ENCODE results near the gene CRISPLD2. TPM values are rescaled to one million over a fixed set of nuclear protein-coding genes. Genes with fewer than 3 reads are reported as not detected.
A peak's percentile ranks its signal among the peaks of the same experiment; 100 is the strongest.

CRISPLD2 gene, protein sequence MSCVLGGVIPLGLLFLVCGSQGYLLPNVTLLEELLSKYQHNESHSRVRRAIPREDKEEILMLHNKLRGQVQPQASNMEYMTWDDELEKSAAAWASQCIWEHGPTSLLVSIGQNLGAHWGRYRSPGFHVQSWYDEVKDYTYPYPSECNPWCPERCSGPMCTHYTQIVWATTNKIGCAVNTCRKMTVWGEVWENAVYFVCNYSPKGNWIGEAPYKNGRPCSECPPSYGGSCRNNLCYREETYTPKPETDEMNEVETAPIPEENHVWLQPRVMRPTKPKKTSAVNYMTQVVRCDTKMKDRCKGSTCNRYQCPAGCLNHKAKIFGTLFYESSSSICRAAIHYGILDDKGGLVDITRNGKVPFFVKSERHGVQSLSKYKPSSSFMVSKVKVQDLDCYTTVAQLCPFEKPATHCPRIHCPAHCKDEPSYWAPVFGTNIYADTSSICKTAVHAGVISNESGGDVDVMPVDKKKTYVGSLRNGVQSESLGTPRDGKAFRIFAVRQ
- total RNA-seq (2022) (5.9 and 6.5 TPM in 2 replicates), Bru-seq, nascent RNA (percentile 43 among the genes with signal in this experiment), BruChase-seq, experiment 1, labeled RNA remaining after a 6-hour chase (percentile 40 among the genes with signal in this experiment), BruChase-seq, experiment 2, labeled RNA remaining after a 2-hour chase (percentile 41 among the genes with signal in this experiment)
- long read RNA-seq, full-length matches to known transcripts: 1 of 6 reads
- long read RNA-seq, partial matches to known transcripts: 0 of 6 reads
- long read RNA-seq, other reads (novel, unspliced or antisense): 5 of 6 reads

DNA sequence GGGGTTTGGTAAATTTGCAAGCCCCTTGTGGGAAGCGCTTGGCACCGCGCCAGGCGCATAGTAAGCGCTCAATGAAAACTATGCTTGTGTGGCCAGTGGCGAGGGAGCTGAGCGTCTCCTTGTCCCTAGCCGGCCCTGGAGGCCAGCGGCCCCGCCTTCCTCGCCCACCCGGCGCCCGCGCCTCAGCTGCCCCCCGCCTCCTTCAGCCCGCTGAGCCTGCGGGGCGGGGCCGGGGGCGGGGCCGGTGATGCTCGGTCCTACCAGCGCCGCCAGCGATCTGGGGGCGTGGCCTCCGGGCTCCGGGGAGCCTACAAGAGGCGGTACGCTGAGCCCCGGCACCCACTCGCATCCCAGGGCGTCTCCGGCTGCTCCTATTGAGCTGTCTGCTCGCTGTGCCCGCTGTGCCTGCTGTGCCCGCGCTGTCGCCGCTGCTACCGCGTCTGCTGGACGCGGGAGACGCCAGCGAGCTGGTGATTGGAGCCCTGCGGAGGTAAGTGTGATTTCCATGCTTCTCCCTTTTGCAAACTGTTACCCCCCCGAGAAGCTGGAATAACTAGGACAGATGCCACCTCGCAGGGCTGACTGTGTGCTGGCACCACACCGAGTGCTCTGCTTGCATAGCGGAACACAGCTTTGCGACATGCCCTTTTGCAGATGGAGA lies at the start of gene CRISPLD2:
CRISPLD2 (plus strand) TSS at position 342 of the 661 bp plus-strand sequence. CDS start 18,511 bp downstream, outside the sequence.
- H3K9me3 Mint-ChIP-seq (ENCODE audit: low read depth, unreplicated experiment): no peaks in the 10 kb centered on the region
- peak within 1 kb of the TSS; percentile 53 for H3K27ac Mint-ChIP-seq (ENCODE audit: unreplicated experiment)
- H3K36me3 Mint-ChIP-seq (ENCODE audit: insufficient read depth, unreplicated experiment): peaks cover 17% of the 10 kb centered on the region
- BruUV-seq (replicated peaks): no TSS peak
- H3K4me3 Mint-ChIP-seq (ENCODE audit: low read depth, unreplicated experiment): peak within 1 kb of the TSS; percentile 86
- H3K4me1 Mint-ChIP-seq (ENCODE audit: low read depth, unreplicated experiment): peaks cover 24% of the 10 kb centered on the region
- peak; percentile 98 for DNase-seq
- intact Hi-C loops (cut with micrococcal nuclease; ENCODE audit: unreplicated experiment): no loop called here
- H3K27me3 Mint-ChIP-seq (ENCODE audit: unreplicated experiment): peaks cover 100% of the 10 kb centered on the region
- TF ChIP-seq, protein P1, sequence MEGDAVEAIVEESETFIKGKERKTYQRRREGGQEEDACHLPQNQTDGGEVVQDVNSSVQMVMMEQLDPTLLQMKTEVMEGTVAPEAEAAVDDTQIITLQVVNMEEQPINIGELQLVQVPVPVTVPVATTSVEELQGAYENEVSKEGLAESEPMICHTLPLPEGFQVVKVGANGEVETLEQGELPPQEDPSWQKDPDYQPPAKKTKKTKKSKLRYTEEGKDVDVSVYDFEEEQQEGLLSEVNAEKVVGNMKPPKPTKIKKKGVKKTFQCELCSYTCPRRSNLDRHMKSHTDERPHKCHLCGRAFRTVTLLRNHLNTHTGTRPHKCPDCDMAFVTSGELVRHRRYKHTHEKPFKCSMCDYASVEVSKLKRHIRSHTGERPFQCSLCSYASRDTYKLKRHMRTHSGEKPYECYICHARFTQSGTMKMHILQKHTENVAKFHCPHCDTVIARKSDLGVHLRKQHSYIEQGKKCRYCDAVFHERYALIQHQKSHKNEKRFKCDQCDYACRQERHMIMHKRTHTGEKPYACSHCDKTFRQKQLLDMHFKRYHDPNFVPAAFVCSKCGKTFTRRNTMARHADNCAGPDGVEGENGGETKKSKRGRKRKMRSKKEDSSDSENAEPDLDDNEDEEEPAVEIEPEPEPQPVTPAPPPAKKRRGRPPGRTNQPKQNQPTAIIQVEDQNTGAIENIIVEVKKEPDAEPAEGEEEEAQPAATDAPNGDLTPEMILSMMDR (IDR thresholded peaks at IDR 0.05; ENCODE audit: unreplicated experiment): no peak
- CTCF ChIA-PET: interaction anchor here (0.6 to 1.4 kb wide), 6 partner anchors 8 to 294 kb away, joined by 3 to 7 read pairs (median 3); no protein-coding TSS in a partner anchor

DNA sequence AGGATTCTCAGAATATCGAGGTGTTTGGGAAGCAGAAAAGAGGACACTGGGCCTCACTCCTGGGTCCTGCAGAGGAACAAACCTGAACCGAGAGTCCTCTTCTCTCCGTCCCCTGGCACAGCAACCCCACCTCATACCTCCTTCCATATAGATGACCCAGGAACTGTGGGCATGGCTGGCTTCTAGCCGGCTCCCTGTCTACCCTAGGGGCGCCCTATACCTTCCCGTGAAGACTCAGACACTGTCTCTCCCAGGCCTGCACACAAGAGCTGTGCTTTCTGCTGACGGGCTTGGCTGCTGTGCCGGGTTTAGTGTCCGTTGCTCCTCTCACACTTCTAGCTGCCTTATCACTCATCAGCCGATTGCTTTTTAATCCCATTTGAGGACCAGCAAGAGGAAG lies 46.5 kb upstream of the CRISPLD2 start:
- Mint-ChIP-seq H3K4me3 (ENCODE audit: low read depth, unreplicated experiment) (no peak overlapping the region), H3K36me3 (ENCODE audit: insufficient read depth, unreplicated experiment) (peaks cover 44% of the 10 kb centered on the region), H3K27me3 (ENCODE audit: unreplicated experiment) (no peaks in the 10 kb centered on the region), H3K9me3 (ENCODE audit: low read depth, unreplicated experiment) (no peaks in the 10 kb centered on the region), H3K27ac (ENCODE audit: unreplicated experiment) (no peak overlapping the region), H3K4me1 (ENCODE audit: low read depth, unreplicated experiment) (no peaks in the 10 kb centered on the region)
- no TSS peak for BruUV-seq (replicated peaks)
- CTCF ChIA-PET: interaction anchor here (0.6 kb wide), 1 partner anchor 32 kb away, joined by 5 read pairs; no protein-coding TSS in a partner anchor
- no peak for DNase-seq
- TF ChIP-seq, protein P1 (IDR thresholded peaks at IDR 0.05; ENCODE audit: unreplicated experiment): no peak
- intact Hi-C loops (cut with micrococcal nuclease; ENCODE audit: unreplicated experiment): no loop called here

DNA sequence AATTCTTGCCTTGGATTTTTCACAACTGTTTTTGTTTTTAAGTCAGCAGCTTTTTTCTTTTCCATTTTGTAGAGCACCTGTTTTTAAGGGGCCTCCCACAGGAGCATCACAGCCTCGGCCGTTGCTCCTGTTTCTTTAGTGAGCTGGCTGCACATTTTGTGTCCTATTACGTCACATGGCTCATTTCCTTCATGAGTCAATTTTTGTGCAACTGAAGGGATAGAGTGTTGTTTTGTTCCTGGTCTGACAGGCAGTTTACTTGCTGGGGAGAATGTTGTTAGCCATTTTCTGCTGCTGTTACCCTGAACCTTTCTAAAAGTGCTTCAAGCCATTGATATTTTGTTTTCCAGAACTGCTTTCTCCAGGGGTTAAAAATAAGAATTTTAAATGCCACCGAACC lies 45.0 kb upstream of the CRISPLD2 start:
- Mint-ChIP-seq H3K36me3 (ENCODE audit: insufficient read depth, unreplicated experiment) (peaks cover 53% of the 10 kb centered on the region), H3K4me1 (ENCODE audit: low read depth, unreplicated experiment) (no peaks in the 10 kb centered on the region), H3K9me3 (ENCODE audit: low read depth, unreplicated experiment) (no peaks in the 10 kb centered on the region), H3K27ac (ENCODE audit: unreplicated experiment) (no peak overlapping the region), H3K27me3 (ENCODE audit: unreplicated experiment) (no peaks in the 10 kb centered on the region), H3K4me3 (ENCODE audit: low read depth, unreplicated experiment) (no peak overlapping the region)
- intact Hi-C loops (cut with micrococcal nuclease; ENCODE audit: unreplicated experiment): no loop called here
- BruUV-seq (replicated peaks): no TSS peak
- TF ChIP-seq, protein P1 (IDR thresholded peaks at IDR 0.05; ENCODE audit: unreplicated experiment): no peak
- DNase-seq: no peak
- CTCF ChIA-PET: no interaction called here

DNA sequence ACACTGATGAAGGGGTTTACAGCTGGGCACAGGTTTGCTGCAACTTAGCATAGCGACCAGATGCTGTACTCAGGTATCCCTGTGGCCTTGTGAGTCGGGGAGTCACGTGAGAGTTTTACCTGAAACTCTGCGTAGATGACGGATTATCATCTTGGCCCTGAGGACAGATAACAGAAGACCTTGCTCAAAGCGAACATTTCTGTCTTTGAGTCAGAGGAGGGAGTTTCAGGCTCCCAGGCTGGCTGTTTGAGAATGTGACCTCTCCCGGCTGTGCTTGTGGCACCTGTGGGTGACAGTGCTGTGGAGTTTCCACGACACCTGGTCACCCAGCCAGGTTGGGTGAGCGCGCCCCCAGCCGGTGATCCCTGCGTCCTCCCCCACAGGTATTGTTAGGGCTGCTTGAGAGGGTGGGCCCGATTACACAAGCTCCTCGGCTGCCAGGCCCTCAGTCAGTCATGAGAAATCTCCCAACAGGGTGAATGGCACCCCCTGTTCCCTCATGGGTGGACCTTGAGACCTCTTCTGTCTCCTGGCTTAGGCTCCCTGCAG lies 44.4 kb upstream of the CRISPLD2 start:
- Mint-ChIP-seq H3K4me1 (ENCODE audit: low read depth, unreplicated experiment) (no peaks in the 10 kb centered on the region), H3K9me3 (ENCODE audit: low read depth, unreplicated experiment) (no peaks in the 10 kb centered on the region), H3K27me3 (ENCODE audit: unreplicated experiment) (no peaks in the 10 kb centered on the region), H3K36me3 (ENCODE audit: insufficient read depth, unreplicated experiment) (peaks cover 53% of the 10 kb centered on the region), H3K27ac (ENCODE audit: unreplicated experiment) (peak overlapping the region; percentile 3), H3K4me3 (ENCODE audit: low read depth, unreplicated experiment) (no peak overlapping the region)
- TF ChIP-seq, protein P1 (IDR thresholded peaks at IDR 0.05; ENCODE audit: unreplicated experiment): no peak
- no peak for DNase-seq
- CTCF ChIA-PET: no interaction called here
- intact Hi-C loops (cut with micrococcal nuclease; ENCODE audit: unreplicated experiment): no loop called here
- BruUV-seq (replicated peaks): no TSS peak

Data from Calu3 (cell line).